BLaER1 treated with 17β-estradiol and CSF1 and Interleukin-3, amounts not matched to agents 10 nM and 100 nM (cell line): ENCODE data around the gene MAD1L1.

Source experiments
- H3K27ac ChIP-seq, 11 experiments: shearing (Covaris generic); formaldehyde crosslinking; 2 replicates each; pipeline ENCODE4 v1.8.1; 2022
- H3K27me3 ChIP-seq, 11 experiments: shearing (Covaris generic); formaldehyde crosslinking; 2 replicates each; pipeline ENCODE4 v1.8.1; 2022
- H3K36me3 ChIP-seq, 11 experiments: shearing (Covaris generic); formaldehyde crosslinking; 2 replicates each; pipeline ENCODE4 v1.8.1; 2022
- H3K4me1 ChIP-seq, 10 experiments: shearing (Covaris generic); formaldehyde crosslinking; 2 replicates each; pipeline ENCODE4 v1.8.1; 2022
- H3K4me2 ChIP-seq, 11 experiments: shearing (Covaris generic); formaldehyde crosslinking; 2 replicates each; pipeline ENCODE4 v1.8.1; 2022
- H3K4me3 ChIP-seq, 10 experiments: shearing (Covaris generic); formaldehyde crosslinking; 2 replicates each; pipeline ENCODE4 v1.8.1; 2022
- H3K9ac ChIP-seq, 11 experiments: shearing (Covaris generic); formaldehyde crosslinking; 2 replicates each; pipeline ENCODE4 v1.8.1; 2022
- H3K9me3 ChIP-seq, 11 experiments: shearing (Covaris generic); formaldehyde crosslinking; replicated peaks in 1 of 11; 2 replicates each; pipeline ENCODE4 v1.8.1; 2022
- H4K20me1 ChIP-seq, 11 experiments: shearing (Covaris generic); formaldehyde crosslinking; 2 replicates each; pipeline ENCODE4 v1.8.1; 2022
- Cebpa-rat ChIP-seq, 11 experiments: shearing (Covaris generic); IDR thresholded peaks; 2 replicates each; pipeline ENCODE4 v1.8.1; 2022

Gene MAD1L1

DNA sequence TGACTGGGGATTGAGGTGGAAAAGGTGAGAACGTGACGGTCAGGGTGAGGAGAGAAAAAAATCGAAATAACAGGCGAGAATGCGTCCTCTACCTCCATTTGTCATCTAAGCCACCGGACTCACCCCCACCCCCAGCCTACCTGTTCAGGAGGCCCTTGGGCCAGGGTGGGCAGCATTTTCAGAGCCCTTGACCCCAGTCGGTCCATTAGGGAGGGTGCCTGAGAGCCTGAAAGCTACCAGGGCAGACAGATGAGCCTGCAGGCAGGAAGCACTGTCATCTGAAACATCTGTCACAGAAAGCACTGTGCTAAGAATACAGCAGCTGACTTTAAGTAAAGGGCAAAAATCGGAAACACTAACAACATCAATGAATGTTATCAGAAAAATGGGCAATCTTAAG, 47.0 kb downstream of the MAD1L1 start:
- TF ChIP-seq Cebpa-rat (IDR thresholded peaks at IDR 0.05) = no peak
- peak overlapping the region in 2 of 11 experiments; percentile 3 to 27; a peak in 1 of 22 replicates for H3K9ac ChIP-seq
- H3K4me1 ChIP-seq = peaks cover 19 to 43% (median 31%) of the 10 kb centered on the region in 10 experiments
- no peaks in the 10 kb centered on the region for H3K27me3 ChIP-seq
- peaks cover 50 to 72% (median 60%) of the 10 kb centered on the region in 11 experiments for H3K36me3 ChIP-seq
- no peak overlapping the region for H3K27ac ChIP-seq
- H3K4me2 ChIP-seq = peak overlapping the region in 5 of 11 experiments; percentile 13 to 60 (median 43); a peak in 8 of 22 replicates
- peaks cover 17 to 41% (median 23%) of the 10 kb centered on the region in 11 experiments for H3K9me3 ChIP-seq
- no peak overlapping the region for H3K4me3 ChIP-seq
- peaks cover 0 to 10% (median 0%) of the 10 kb centered on the region in 11 experiments; a peak in 3 of 22 replicates for H4K20me1 ChIP-seq

DNA sequence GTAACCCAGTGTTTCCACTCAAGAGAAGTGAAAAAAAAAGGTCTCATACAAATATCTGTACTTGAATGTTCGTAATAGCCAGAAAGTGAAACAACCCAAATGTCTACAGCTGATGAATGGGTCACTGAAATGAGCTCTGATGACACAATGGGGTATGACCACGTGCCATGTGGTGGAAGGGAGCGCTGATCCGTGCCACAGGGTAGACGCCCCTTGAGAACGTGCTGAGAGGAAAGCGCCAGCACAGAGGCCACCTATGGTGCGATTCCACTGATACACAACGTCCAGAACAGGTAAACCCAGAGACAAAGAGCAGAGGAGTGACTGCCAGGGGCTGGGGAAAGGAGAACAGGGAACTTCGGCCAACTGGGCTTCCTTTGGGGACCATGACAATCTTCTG, 50.3 kb downstream of the MAD1L1 start:
- TF ChIP-seq Cebpa-rat (IDR thresholded peaks at IDR 0.05) = no peak
- H3K9me3 ChIP-seq = peaks cover 0 to 14% (median 0%) of the 10 kb centered on the region in 11 experiments; a peak in 3 of 22 replicates
- H3K4me2 ChIP-seq = peak overlapping the region in 10 of 11 experiments; percentile 25 to 69 (median 51); a peak in 18 of 22 replicates
- no peak overlapping the region for H3K27ac ChIP-seq
- no peaks in the 10 kb centered on the region for H3K27me3 ChIP-seq
- H3K4me3 ChIP-seq = no peak overlapping the region
- H3K36me3 ChIP-seq = peaks cover 24 to 45% (median 38%) of the 10 kb centered on the region in 11 experiments; a peak in 21 of 22 replicates
- H3K9ac ChIP-seq = no peak overlapping the region
- peaks cover 0 to 7% (median 0%) of the 10 kb centered on the region in 11 experiments; a peak in 4 of 22 replicates for H4K20me1 ChIP-seq
- H3K4me1 ChIP-seq = peaks cover 19 to 69% (median 43%) of the 10 kb centered on the region in 10 experiments

- Histone ChIP-seq H4K20me1 (peaks cover 0 to 7% (median 0%) of the 10 kb centered on the region in 11 experiments; a peak in 4 of 22 replicates), H3K4me1 (peaks cover 20 to 67% (median 45%) of the 10 kb centered on the region in 10 experiments), H3K4me2 (peak overlapping the region; percentile 28 to 72 (median 44); a peak in 21 of 22 replicates), H3K4me3 (no peak overlapping the region), H3K27ac (no peak overlapping the region; a peak in 1 of 22 replicates), H3K27me3 (no peaks in the 10 kb centered on the region), H3K9ac (peak overlapping the region in 3 of 11 experiments; percentile 4 to 21 (median 8); a peak in 1 of 22 replicates), H3K36me3 (peaks cover 19 to 41% (median 29%) of the 10 kb centered on the region in 11 experiments; a peak in 17 of 22 replicates), H3K9me3 (peaks cover 0 to 10% (median 0%) of the 10 kb centered on the region in 11 experiments; a peak in 3 of 22 replicates)
- no peak for TF ChIP-seq Cebpa-rat (IDR thresholded peaks at IDR 0.05)
Observed at GRCh38 chr7:2181077-2181854, 51.5 kb downstream of the MAD1L1 start.

DNA sequence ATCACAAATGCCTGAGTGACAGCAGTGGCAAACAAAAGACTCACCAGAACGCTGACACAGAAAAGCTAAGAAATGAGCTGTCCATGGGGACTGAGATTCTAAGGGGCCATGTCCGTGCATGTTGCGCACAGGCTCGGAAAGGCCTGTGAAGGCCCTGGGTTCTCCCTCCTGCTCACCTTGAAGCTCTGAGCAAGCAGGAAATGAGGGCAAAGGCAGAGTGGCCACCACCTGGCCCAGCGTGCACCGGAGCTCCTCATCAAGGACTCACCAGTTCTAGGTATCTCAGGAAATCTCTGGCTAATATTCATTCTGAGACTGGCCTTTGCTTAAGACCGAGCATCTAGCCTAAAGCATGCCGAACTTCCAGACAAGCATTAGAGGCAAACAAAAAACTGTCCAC, 52.7 kb downstream of the MAD1L1 start:
- no peak overlapping the region for H3K4me3 ChIP-seq
- peaks cover 0 to 10% (median 0%) of the 10 kb centered on the region in 11 experiments; a peak in 4 of 22 replicates for H3K9me3 ChIP-seq
- peaks cover 32 to 67% (median 51%) of the 10 kb centered on the region in 10 experiments for H3K4me1 ChIP-seq
- peak overlapping the region in 8 of 11 experiments; percentile 8 to 72 (median 58); a peak in 16 of 22 replicates for H3K4me2 ChIP-seq
- no peak for TF ChIP-seq Cebpa-rat (IDR thresholded peaks at IDR 0.05)
- H3K27ac ChIP-seq = peak overlapping the region in 4 of 11 experiments; percentile 7 to 44 (median 31); a peak in 4 of 22 replicates
- no peaks in the 10 kb centered on the region for H3K27me3 ChIP-seq
- peaks cover 12 to 36% (median 21%) of the 10 kb centered on the region in 11 experiments; a peak in 20 of 22 replicates for H3K36me3 ChIP-seq
- peak overlapping the region in 2 of 11 experiments; percentile 27 to 41; a peak in 3 of 22 replicates for H3K9ac ChIP-seq
- H4K20me1 ChIP-seq = peaks cover 0 to 7% (median 0%) of the 10 kb centered on the region in 11 experiments; a peak in 3 of 22 replicates

DNA sequence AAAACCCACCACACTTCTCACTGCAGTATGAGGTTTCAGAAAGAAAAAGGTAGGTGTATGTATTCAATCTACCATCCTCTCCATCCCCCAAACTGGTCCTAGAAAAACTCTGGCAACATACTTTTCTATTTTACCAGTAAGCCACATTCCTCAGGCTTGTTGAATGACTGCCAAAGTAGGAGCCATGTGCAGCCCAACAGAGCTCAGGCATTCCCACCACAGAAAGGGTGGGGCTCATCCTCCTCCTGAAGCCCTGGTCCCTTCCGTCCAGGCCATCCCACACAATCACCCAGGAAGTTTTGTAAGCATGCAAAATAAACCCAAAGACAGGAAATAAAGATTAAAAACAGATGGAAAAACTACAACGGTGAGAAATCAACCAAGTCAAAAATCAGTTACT, 57.2 kb downstream of the MAD1L1 start:
- Histone ChIP-seq H3K36me3 (peaks cover 3 to 33% (median 22%) of the 10 kb centered on the region in 11 experiments; a peak in 18 of 22 replicates), H3K9ac (no peak overlapping the region), H3K4me1 (peaks cover 55 to 85% (median 72%) of the 10 kb centered on the region in 10 experiments), H3K27ac (no peak overlapping the region), H3K27me3 (no peaks in the 10 kb centered on the region), H3K4me2 (peak overlapping the region; percentile 63 to 87 (median 81)), H3K4me3 (no peak overlapping the region; a peak in 1 of 20 replicates), H3K9me3 (peaks cover 0 to 15% (median 5%) of the 10 kb centered on the region in 11 experiments; a peak in 6 of 22 replicates), H4K20me1 (peaks cover 0 to 25% (median 15%) of the 10 kb centered on the region in 11 experiments; a peak in 10 of 22 replicates)
- TF ChIP-seq Cebpa-rat (IDR thresholded peaks at IDR 0.05) = no peak

GRCh38 chr7:2175091-2175490, 57.7 kb downstream of the MAD1L1 start:
- TF ChIP-seq Cebpa-rat (IDR thresholded peaks at IDR 0.05) = no peak
- peaks cover 0 to 27% (median 18%) of the 10 kb centered on the region in 11 experiments; a peak in 10 of 22 replicates for H4K20me1 ChIP-seq
- no peaks in the 10 kb centered on the region for H3K27me3 ChIP-seq
- peaks cover 0 to 15% (median 5%) of the 10 kb centered on the region in 11 experiments; a peak in 6 of 22 replicates for H3K9me3 ChIP-seq
- peaks cover 3 to 33% (median 21%) of the 10 kb centered on the region in 11 experiments; a peak in 18 of 22 replicates for H3K36me3 ChIP-seq
- peaks cover 60 to 85% (median 72%) of the 10 kb centered on the region in 10 experiments for H3K4me1 ChIP-seq
- no peak overlapping the region for H3K9ac ChIP-seq
- H3K4me2 ChIP-seq = peak overlapping the region; percentile 63 to 87 (median 81)
- H3K27ac ChIP-seq = no peak overlapping the region
- H3K4me3 ChIP-seq = no peak overlapping the region

DNA sequence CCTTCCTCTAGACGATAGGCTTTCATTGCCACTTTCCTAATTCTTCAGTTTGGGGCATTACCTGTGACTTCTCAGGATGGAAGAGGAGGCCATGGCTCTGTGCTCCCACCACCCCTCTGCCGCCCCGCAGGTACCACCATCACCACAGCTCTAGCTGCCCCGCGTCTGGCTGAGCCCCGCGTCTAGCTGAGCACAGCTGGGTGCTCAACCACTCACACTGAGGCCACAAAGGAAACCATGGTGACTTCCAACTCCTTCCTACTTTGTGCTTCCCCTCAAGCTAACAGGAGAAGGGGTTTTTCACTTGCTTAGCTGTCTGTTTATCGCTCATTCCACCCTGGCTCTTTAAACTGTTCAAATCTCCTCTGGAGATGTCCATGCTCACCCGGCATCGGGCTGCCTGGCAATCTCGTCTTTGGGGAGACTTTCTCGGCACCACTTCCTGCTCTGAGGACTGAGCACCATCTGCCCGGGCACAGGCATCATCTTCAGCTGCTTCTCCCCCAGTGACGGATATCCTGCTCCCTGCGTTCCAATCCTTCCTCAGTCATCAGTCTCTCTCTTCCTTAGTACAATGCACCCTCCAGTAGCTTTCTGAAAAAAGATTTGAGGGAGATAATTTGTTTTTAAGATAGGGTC, 59.4 kb downstream of the MAD1L1 start:
- Histone ChIP-seq H3K4me3 (peak overlapping the region in 3 of 10 experiments; percentile 4 to 17 (median 5); a peak in 2 of 20 replicates), H3K27me3 (no peaks in the 10 kb centered on the region), H3K4me2 (peak overlapping the region; percentile 71 to 87 (median 81)), H4K20me1 (peaks cover 0 to 44% (median 27%) of the 10 kb centered on the region in 11 experiments; a peak in 12 of 22 replicates), H3K4me1 (peaks cover 68 to 90% (median 85%) of the 10 kb centered on the region in 10 experiments), H3K27ac (peak overlapping the region in 9 of 11 experiments; percentile 33 to 67 (median 57); a peak in 18 of 22 replicates), H3K36me3 (peaks cover 11 to 32% (median 21%) of the 10 kb centered on the region in 11 experiments; a peak in 19 of 22 replicates), H3K9ac (peak overlapping the region in 8 of 11 experiments; percentile 4 to 63 (median 52); a peak in 14 of 22 replicates), H3K9me3 (peaks cover 0 to 15% (median 5%) of the 10 kb centered on the region in 11 experiments; a peak in 6 of 22 replicates)
- no peak for TF ChIP-seq Cebpa-rat (IDR thresholded peaks at IDR 0.05)
